Astrocyte of the spinal cord (primary cell): ENCODE measurements around the gene MGAM2.
A peak's percentile ranks its signal among the peaks of the same experiment; 100 is the strongest.

Source experiments
- DNase-seq: peaks from one replicate; pipeline ENCODE4 v3.0.0; 2011; ENCODE audit warnings: low read depth, low spot score
- H3K4me3 ChIP-seq: 2 replicates; pipeline ENCODE4 v1.5.1; 2011; ENCODE audit warnings: low read depth, mild to moderate bottlenecking, low read length, moderate library complexity
- in situ Hi-C: cut with HindIII; loops from 2 replicates; pipeline ENCODE4 v1.10.0; 2017; ENCODE audit warnings: low sequenced_read_pairs
- TF ChIP-seq, protein P1 (sequence below): IDR thresholded peaks from 2 replicates; pipeline ENCODE4 v1.5.1; 2012; ENCODE audit warnings: low read depth, mild to moderate bottlenecking, low read length, inconsistent platforms

The MGAM2 gene

GRCh38 chr7:142243823-142244222 lies 132.3 kb downstream of the MGAM2 start:
- no peak for DNase-seq
- in situ Hi-C loops = no loop called here
- TF ChIP-seq, protein P1, sequence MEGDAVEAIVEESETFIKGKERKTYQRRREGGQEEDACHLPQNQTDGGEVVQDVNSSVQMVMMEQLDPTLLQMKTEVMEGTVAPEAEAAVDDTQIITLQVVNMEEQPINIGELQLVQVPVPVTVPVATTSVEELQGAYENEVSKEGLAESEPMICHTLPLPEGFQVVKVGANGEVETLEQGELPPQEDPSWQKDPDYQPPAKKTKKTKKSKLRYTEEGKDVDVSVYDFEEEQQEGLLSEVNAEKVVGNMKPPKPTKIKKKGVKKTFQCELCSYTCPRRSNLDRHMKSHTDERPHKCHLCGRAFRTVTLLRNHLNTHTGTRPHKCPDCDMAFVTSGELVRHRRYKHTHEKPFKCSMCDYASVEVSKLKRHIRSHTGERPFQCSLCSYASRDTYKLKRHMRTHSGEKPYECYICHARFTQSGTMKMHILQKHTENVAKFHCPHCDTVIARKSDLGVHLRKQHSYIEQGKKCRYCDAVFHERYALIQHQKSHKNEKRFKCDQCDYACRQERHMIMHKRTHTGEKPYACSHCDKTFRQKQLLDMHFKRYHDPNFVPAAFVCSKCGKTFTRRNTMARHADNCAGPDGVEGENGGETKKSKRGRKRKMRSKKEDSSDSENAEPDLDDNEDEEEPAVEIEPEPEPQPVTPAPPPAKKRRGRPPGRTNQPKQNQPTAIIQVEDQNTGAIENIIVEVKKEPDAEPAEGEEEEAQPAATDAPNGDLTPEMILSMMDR = no peak
- H3K4me3 ChIP-seq = no peak overlapping the region

- H3K4me3 ChIP-seq = no peak overlapping the region
- TF ChIP-seq, protein P1 = no peak
- no peak for DNase-seq
- in situ Hi-C loops = no loop called here
Measured at GRCh38 chr7:142248166-142249160, 136.9 kb downstream of the MGAM2 start.

DNA sequence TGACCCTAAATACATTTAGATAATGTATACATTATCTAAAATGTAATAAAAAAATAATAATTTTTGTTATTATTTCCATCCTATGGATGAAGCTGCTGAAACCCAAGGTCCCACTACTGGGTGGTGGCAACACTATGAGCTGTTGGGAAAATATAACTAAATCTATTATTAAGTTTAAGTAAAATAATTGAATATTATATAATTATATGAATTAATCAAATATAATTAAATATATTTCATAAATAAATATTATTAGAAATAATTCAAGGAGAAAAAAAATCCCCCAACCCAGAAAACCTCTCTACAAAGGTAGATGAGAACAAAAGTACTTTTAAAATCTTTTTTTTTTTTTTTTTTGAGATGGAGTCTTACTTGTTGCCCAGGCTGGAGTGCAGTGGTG lies 138.4 kb downstream of the MGAM2 start:
- no peak overlapping the region for H3K4me3 ChIP-seq
- no peak for DNase-seq
- TF ChIP-seq, protein P1 = no peak
- in situ Hi-C loops = no loop called here

- TF ChIP-seq, protein P1 = no peak
- in situ Hi-C loops = no loop called here
- no peak overlapping the region for H3K4me3 ChIP-seq
- DNase-seq = no peak
Measured at GRCh38 chr7:142250705-142251104, 139.2 kb downstream of the MGAM2 start.

GRCh38 chr7:142257958-142258357 lies 146.4 kb downstream of the MGAM2 start, which contains the start of gene PRSS58:
PRSS58 (minus strand) TSS chr7:142258058; CDS start chr7:142257707, 351 bp downstream.
- in situ Hi-C loops = no loop called here
- TF ChIP-seq, protein P1 = no peak
- no peak for DNase-seq
- H3K4me3 ChIP-seq = no peak within 1 kb of the TSS

DNA sequence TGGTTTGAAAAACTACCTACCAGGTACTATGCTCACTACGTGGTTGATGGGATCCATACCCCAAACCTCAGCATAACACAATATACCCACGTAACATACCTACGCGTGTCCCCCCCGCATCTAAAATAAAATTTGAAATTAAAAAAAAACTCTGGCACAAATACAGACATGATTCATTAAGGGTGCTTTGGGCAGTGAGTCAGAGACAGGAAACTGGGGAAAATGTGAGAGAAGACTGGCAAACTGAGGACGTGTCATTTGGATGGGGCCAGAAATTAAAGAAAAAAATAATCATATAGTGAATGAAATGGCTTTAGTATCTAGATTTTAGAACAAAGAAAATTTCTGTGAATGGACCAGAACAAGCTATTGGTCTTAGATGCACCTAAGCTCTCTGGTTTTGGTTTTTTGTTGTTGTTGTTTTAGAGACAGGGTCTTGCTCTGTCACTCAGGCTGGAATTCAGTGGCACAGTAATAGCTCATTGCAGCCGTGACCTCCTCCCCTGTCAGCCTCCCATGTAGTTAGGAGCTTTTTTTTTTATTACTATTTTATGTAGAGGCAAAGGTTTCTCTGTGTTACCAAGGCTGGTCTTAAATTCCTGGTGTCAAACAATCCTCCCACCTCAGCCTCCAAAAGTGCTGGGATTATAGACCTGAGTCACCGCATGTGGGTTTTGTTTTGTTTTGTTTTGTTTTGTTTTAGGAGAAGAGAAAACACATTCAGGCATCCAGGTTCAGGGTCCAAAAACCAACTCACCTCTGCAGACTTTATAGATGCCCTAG lies 152.3 kb downstream of the MGAM2 start:
- TF ChIP-seq, protein P1 = no peak
- no peak overlapping the region for H3K4me3 ChIP-seq
- peak; percentile 32 for DNase-seq
- in situ Hi-C loops = no loop called here
